Peyer's patch (tissue), 4 donors: ENCODE data around the gene ITGA8.

Source experiments
- POLR2A ChIP-seq, 2 donors: fragments of 450-650 bp; IDR thresholded peaks; one replicate each; pipeline ENCODE4 v1.5.1; 2017; ENCODE audit warnings: antibody characterized with exemption in 2 of 2, mild to moderate bottlenecking in 2 of 2, moderate library complexity in 2 of 2
- TF ChIP-seq, protein P1 (sequence below), 6 experiments: fragments of 450-650 bp in 4 of 6; fragments of 200-600 bp in 2 of 6; sonication (generic) in 1 of 6; IDR thresholded peaks; one replicate each; pipeline ENCODE4 v1.5.1; 2017 to 2019; ENCODE audit warnings: antibody characterized with exemption in 6 of 6, mild to moderate bottlenecking in 3 of 6, moderate library complexity in 1 of 6

- TF ChIP-seq, protein P1, sequence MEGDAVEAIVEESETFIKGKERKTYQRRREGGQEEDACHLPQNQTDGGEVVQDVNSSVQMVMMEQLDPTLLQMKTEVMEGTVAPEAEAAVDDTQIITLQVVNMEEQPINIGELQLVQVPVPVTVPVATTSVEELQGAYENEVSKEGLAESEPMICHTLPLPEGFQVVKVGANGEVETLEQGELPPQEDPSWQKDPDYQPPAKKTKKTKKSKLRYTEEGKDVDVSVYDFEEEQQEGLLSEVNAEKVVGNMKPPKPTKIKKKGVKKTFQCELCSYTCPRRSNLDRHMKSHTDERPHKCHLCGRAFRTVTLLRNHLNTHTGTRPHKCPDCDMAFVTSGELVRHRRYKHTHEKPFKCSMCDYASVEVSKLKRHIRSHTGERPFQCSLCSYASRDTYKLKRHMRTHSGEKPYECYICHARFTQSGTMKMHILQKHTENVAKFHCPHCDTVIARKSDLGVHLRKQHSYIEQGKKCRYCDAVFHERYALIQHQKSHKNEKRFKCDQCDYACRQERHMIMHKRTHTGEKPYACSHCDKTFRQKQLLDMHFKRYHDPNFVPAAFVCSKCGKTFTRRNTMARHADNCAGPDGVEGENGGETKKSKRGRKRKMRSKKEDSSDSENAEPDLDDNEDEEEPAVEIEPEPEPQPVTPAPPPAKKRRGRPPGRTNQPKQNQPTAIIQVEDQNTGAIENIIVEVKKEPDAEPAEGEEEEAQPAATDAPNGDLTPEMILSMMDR (IDR thresholded peaks at IDR 0.05): no peak
- TF ChIP-seq POLR2A (IDR thresholded peaks at IDR 0.05): no peak
These were observed 38.9 kb upstream of the ITGA8 start for GRCh38 chr10:15758618-15759017.
